B cell (primary cell): Measurements from ENCODE around the gene SLC25A52. TPM values are rescaled to one million over a fixed set of nuclear protein-coding genes. Genes with fewer than 3 reads are reported as not detected.

ENCODE experiments used
- ATAC-seq: fragments of 200-7000 bp; cut with Tn5 transposase; one replicate; pipeline ENCODE4 v1.10.0; 2021; ENCODE audit warnings: low read depth, mild to moderate bottlenecking, moderate number of reproducible peaks, moderate library complexity
- CTCF ChIA-PET: fragments of 350-600 bp; sonication (Branson Sonifier 250); formaldehyde crosslinking; loops from one replicate; lab custom pipeline; 2021; ENCODE audit warnings: antibody characterized with exemption, inconsistent platforms; lab: Charles Lee
- POLR2A ChIA-PET: fragments of 350-600 bp; sonication (Branson Sonifier 250); formaldehyde crosslinking; loops from one replicate; lab custom pipeline; 2021; ENCODE audit warnings: antibody characterized with exemption; lab: Charles Lee
- DNase-seq: peaks from one replicate; pipeline ENCODE4 v3.0.0; 2013
- H2AFZ ChIP-seq: 2 replicates; pipeline ENCODE4 v1.6.1; 2012; ENCODE audit warnings: mild to moderate bottlenecking, low read depth, low read length; ENCODE audit not compliant: insufficient read depth, poor library complexity, severe bottlenecking
- H3K27ac ChIP-seq, 2 donors: 1 replicate in 1 of 2; 2 replicates in 1 of 2; pipeline ENCODE4 v1.5.1; 2012 to 2013; ENCODE audit warnings: low read length in 2 of 2, mild to moderate bottlenecking in 2 of 2, moderate library complexity in 1 of 2
- H3K27me3 ChIP-seq, 4 experiments: fragments of 200-600 bp in 1 of 4; sonication (generic) in 1 of 4; replicated peaks in 1 of 4; 1 replicate in 2 of 4; 2 replicates in 2 of 4; pipeline versions ENCODE4 v1.6.1 to v1.7.0; 2013 to 2016; ENCODE audit warnings: low read length in 3 of 4, mild to moderate bottlenecking in 2 of 4, mixed read lengths in 1 of 4, moderate library complexity in 1 of 4; ENCODE audit not compliant: insufficient read depth in 4 of 4, control insufficient read depth in 3 of 4; ENCODE audit errors: control extremely low read depth in 1 of 4
- H3K36me3 ChIP-seq, 2 experiments: replicated peaks in 1 of 2; 1 replicate in 1 of 2; 2 replicates in 1 of 2; pipeline versions ENCODE4 v1.6.1 to v1.7.1; 2013; ENCODE audit warnings: low read length in 1 of 2; ENCODE audit not compliant: insufficient read depth in 2 of 2, control insufficient read depth in 1 of 2; ENCODE audit errors: control extremely low read depth in 1 of 2, extremely low read depth in 1 of 2
- H3K4me1 ChIP-seq, 2 donors: fragments of 200-600 bp in 1 of 2; sonication (generic) in 1 of 2; 1 replicate in 1 of 2; 2 replicates in 1 of 2; pipeline versions ENCODE4 v1.5.1 to v1.6.1; 2013 to 2017; ENCODE audit warnings: low read length in 2 of 2; ENCODE audit not compliant: control insufficient read depth in 2 of 2, insufficient read depth in 2 of 2
- H3K4me2 ChIP-seq: replicated peaks from 2 replicates; pipeline ENCODE3; 2012; ENCODE audit warnings: mild to moderate bottlenecking, low read depth, low read length; ENCODE audit not compliant: poor library complexity, severe bottlenecking
- H3K4me3 ChIP-seq, 5 experiments: fragments of 200-600 bp in 1 of 5; sonication (generic) in 1 of 5; 1 replicate in 3 of 5; 2 replicates in 2 of 5; pipeline versions ENCODE4 v1.5.1 to v1.7.0; 2011 to 2016; ENCODE audit warnings: low read length in 4 of 5, mild to moderate bottlenecking in 4 of 5, low read depth in 2 of 5, control low read depth in 1 of 5, moderate library complexity in 1 of 5; ENCODE audit not compliant: insufficient read depth in 1 of 5; ENCODE audit errors: control extremely low read depth in 1 of 5, extremely low read depth in 1 of 5
- H3K79me2 ChIP-seq: fragments of 200-600 bp; sonication (generic); one replicate; pipeline ENCODE4 v1.6.0; 2016; ENCODE audit warnings: low read length; ENCODE audit not compliant: control insufficient read depth, insufficient read depth
- H3K9ac ChIP-seq: fragments of 200-600 bp; sonication (generic); 2 replicates; pipeline ENCODE4 v1.6.1; 2017; ENCODE audit warnings: mild to moderate bottlenecking, low read length, moderate library complexity
- H3K9me3 ChIP-seq, 3 donors: one replicate each; pipeline versions ENCODE4 v1.6.1 to v1.7.1; 2013; ENCODE audit warnings: low read length in 2 of 3; ENCODE audit not compliant: control insufficient read depth in 2 of 3, insufficient read depth in 1 of 3; ENCODE audit errors: control extremely low read depth in 1 of 3
- H4K20me1 ChIP-seq: 2 replicates; pipeline ENCODE4 v1.6.0; 2012; ENCODE audit warnings: mild to moderate bottlenecking, low read length; ENCODE audit not compliant: insufficient read depth, control insufficient read depth, poor library complexity, severe bottlenecking
- H3K27ac Mint-ChIP-seq: one replicate; pipeline ENCODE4 v1.8.0; 2021; ENCODE audit warnings: mixed read lengths
- H3K27me3 Mint-ChIP-seq: one replicate; pipeline ENCODE4 v1.8.0; 2021; ENCODE audit warnings: mixed read lengths
- H3K4me1 Mint-ChIP-seq: one replicate; pipeline ENCODE4 v1.8.0; 2021; ENCODE audit warnings: mixed read lengths
- H3K4me3 Mint-ChIP-seq: one replicate; pipeline ENCODE4 v1.8.0; 2021; ENCODE audit warnings: mixed read lengths
- H3K9me3 Mint-ChIP-seq: one replicate; pipeline ENCODE4 v1.8.0; 2022; ENCODE audit warnings: mixed read lengths; ENCODE audit not compliant: insufficient read depth
- CTCF ChIP-seq: fragments of 200-600 bp; IDR thresholded peaks from one replicate; pipeline ENCODE4 v1.8.0; 2022; ENCODE audit warnings: antibody characterized with exemption, mild to moderate bottlenecking
- EZH2 ChIP-seq: IDR thresholded peaks from 2 replicates; pipeline ENCODE4 v1.6.1; 2012; ENCODE audit warnings: borderline replicate concordance, low read depth, mild to moderate bottlenecking, moderate library complexity, low read length; ENCODE audit not compliant: insufficient read depth, poor library complexity, severe bottlenecking
- WGBS: methylation state at CpG from one replicate; pipeline ENCODE4 v1.1.5; 2013; ENCODE audit warnings: missing lambda C conversion rate; ENCODE audit not compliant: insufficient coverage; 5-methylcytosine and 5-hydroxymethylcytosine counted together
- intact Hi-C: fragments of 100-400 bp; cut with micrococcal nuclease; formaldehyde crosslinking; loops from one replicate; pipeline ENCODE4 v1.10.0; 2022
- polyA plus RNA-seq: library from polyadenylated mRNA; depleted of rRNA; stranded (reverse); fragments of >200 nt; gene quantifications from 2 replicates; pipeline ENCODE4 v1.2.3, GENCODE V29; 2012
- total RNA-seq, 2 donors: library from RNA; stranded (reverse); fragments of 120-200 nt in 1 of 2; gene quantifications; 1 replicate in 1 of 2; 2 replicates in 1 of 2; pipeline versions ENCODE4 v1.2.3 to v1.2.4, GENCODE V29; 2013 to 2022

SLC25A52 gene
- total and polyA plus RNA-seq, 2 donors (not counting 1 experiment from before 2014, with no cell fraction given), result 0.07 TPM; not detected in 1

- ChIA-PET POLR2A (no interaction called here), CTCF (no interaction called here)
- H3K79me2 ChIP-seq, result no peaks in the 10 kb centered on the region
- 85% methylated on average over 2 of the region's 3 CpGs for WGBS
- no peaks in the 10 kb centered on the region for H3K9me3 Mint-ChIP-seq
- no peak overlapping the region for H2AFZ ChIP-seq
- TF ChIP-seq CTCF (no peak), EZH2 (no peak)
- H3K9me3 ChIP-seq, result no peaks in the 10 kb centered on the region
- H3K4me2 ChIP-seq, result no peak overlapping the region
- peaks cover 3% of the 10 kb centered on the region for H3K27me3 Mint-ChIP-seq
- H4K20me1 ChIP-seq, result no peaks in the 10 kb centered on the region
- DNase-seq, result no peak
- no peaks in the 10 kb centered on the region for H3K27me3 ChIP-seq
- H3K4me1 Mint-ChIP-seq, result no peaks in the 10 kb centered on the region
- H3K27ac ChIP-seq, result no peak overlapping the region
- H3K9ac ChIP-seq, result no peak overlapping the region
- H3K36me3 ChIP-seq, result no peaks in the 10 kb centered on the region
- intact Hi-C loops, result no loop called here
- no peak for ATAC-seq
- no peak overlapping the region for H3K4me3 Mint-ChIP-seq
- no peaks in the 10 kb centered on the region for H3K4me1 ChIP-seq
- no peak overlapping the region for H3K4me3 ChIP-seq
- H3K27ac Mint-ChIP-seq, result no peak overlapping the region
Observed at GRCh38 chr18:31711365-31712172, 49.1 kb downstream of the SLC25A52 start.

- TF ChIP-seq EZH2 (no peak), CTCF (no peak)
- no peak for ATAC-seq
- Histone ChIP-seq H2AFZ (no peak overlapping the region), H3K4me3 (no peak overlapping the region), H3K79me2 (no peaks in the 10 kb centered on the region), H4K20me1 (no peaks in the 10 kb centered on the region), H3K9me3 (no peaks in the 10 kb centered on the region), H3K9ac (no peak overlapping the region), H3K27me3 (no peaks in the 10 kb centered on the region), H3K4me2 (no peak overlapping the region), H3K27ac (no peak overlapping the region), H3K36me3 (no peaks in the 10 kb centered on the region), H3K4me1 (no peaks in the 10 kb centered on the region)
- ChIA-PET POLR2A (no interaction called here), CTCF (no interaction called here)
- H3K4me1 Mint-ChIP-seq, result no peaks in the 10 kb centered on the region
- no peak for DNase-seq
- peaks cover 3% of the 10 kb centered on the region for H3K27me3 Mint-ChIP-seq
- WGBS, result 76% methylated on average over 3 of the region's 3 CpGs
- no peak overlapping the region for H3K4me3 Mint-ChIP-seq
- intact Hi-C loops, result no loop called here
- no peak overlapping the region for H3K27ac Mint-ChIP-seq
- H3K9me3 Mint-ChIP-seq, result no peaks in the 10 kb centered on the region
Observed at GRCh38 chr18:31710826-31711225, 49.9 kb downstream of the SLC25A52 start.
